Trophoblast cell (in vitro differentiated cells and primary cell): ENCODE results near the gene BLOC1S3.

ENCODE experiments used
- DNase-seq, 2 donors: peaks; one replicate each; pipeline ENCODE4 v3.0.0-alpha.2; 2016
- H2AFZ ChIP-seq: 2 replicates; pipeline ENCODE4 v1.6.1; 2013; ENCODE audit warnings: low read length, moderate library complexity, mild to moderate bottlenecking; ENCODE audit not compliant: insufficient read depth, poor library complexity
- H2AK5ac ChIP-seq: 2 replicates; pipeline ENCODE4 v1.6.1; 2013; ENCODE audit warnings: mild to moderate bottlenecking, low read length
- H2BK120ac ChIP-seq: 2 replicates; pipeline ENCODE4 v1.6.1; 2013; ENCODE audit warnings: low read length, mild to moderate bottlenecking, moderate library complexity; ENCODE audit not compliant: insufficient read depth, poor library complexity
- H2BK12ac ChIP-seq: 2 replicates; pipeline ENCODE4 v1.6.1; 2013; ENCODE audit warnings: mild to moderate bottlenecking, low read length, moderate library complexity
- H2BK5ac ChIP-seq: 2 replicates; pipeline ENCODE4 v1.6.1; 2013; ENCODE audit warnings: low read length, low read depth, moderate library complexity, mild to moderate bottlenecking; ENCODE audit not compliant: poor library complexity
- H3K14ac ChIP-seq: 2 replicates; pipeline ENCODE4 v1.6.1; 2013; ENCODE audit warnings: mild to moderate bottlenecking, low read length
- H3K18ac ChIP-seq: 2 replicates; pipeline ENCODE4 v1.6.1; 2013; ENCODE audit warnings: mild to moderate bottlenecking, low read length
- H3K23ac ChIP-seq: 2 replicates; pipeline ENCODE4 v1.6.1; 2013; ENCODE audit warnings: low read length
- H3K27ac ChIP-seq: 2 replicates; pipeline ENCODE4 v1.5.1; 2013; ENCODE audit warnings: low read depth, mild to moderate bottlenecking, inconsistent platforms, low read length, moderate library complexity
- H3K27me3 ChIP-seq: 2 replicates; pipeline ENCODE4 v1.6.1; 2013; ENCODE audit warnings: inconsistent platforms, mild to moderate bottlenecking, low read length, moderate library complexity; ENCODE audit not compliant: insufficient read depth
- H3K36me3 ChIP-seq, 2 experiments: 1 replicate in 1 of 2; 2 replicates in 1 of 2; pipeline ENCODE4 v1.6.1; 2013; ENCODE audit warnings: low read length in 2 of 2, mild to moderate bottlenecking in 2 of 2, moderate library complexity in 1 of 2; ENCODE audit not compliant: insufficient read depth in 2 of 2, control insufficient read depth in 1 of 2
- H3K4ac ChIP-seq: 2 replicates; pipeline ENCODE4 v1.6.1; 2013; ENCODE audit warnings: low read depth, mild to moderate bottlenecking, low read length, moderate library complexity
- H3K4me1 ChIP-seq, 2 experiments: 1 replicate in 1 of 2; 2 replicates in 1 of 2; pipeline ENCODE4 v1.6.1; 2013; ENCODE audit warnings: low read length in 2 of 2, mild to moderate bottlenecking in 2 of 2, moderate library complexity in 1 of 2; ENCODE audit not compliant: insufficient read depth in 2 of 2, control insufficient read depth in 1 of 2
- H3K4me2 ChIP-seq: 2 replicates; pipeline ENCODE4 v1.6.1; 2013; ENCODE audit warnings: inconsistent platforms, mild to moderate bottlenecking, low read length, moderate library complexity
- H3K4me3 ChIP-seq: 2 replicates; pipeline ENCODE4 v1.5.1; 2013; ENCODE audit warnings: mild to moderate bottlenecking, low read depth, low read length, inconsistent platforms
- H3K79me1 ChIP-seq: one replicate; pipeline ENCODE4 v1.6.1; 2013; ENCODE audit warnings: low read length
- H3K79me2 ChIP-seq: 2 replicates; pipeline ENCODE4 v1.6.1; 2013; ENCODE audit warnings: low read length, mild to moderate bottlenecking; ENCODE audit not compliant: control insufficient read depth, insufficient read depth, poor library complexity
- H3K9ac ChIP-seq: 2 replicates; pipeline ENCODE4 v1.6.1; 2013; ENCODE audit warnings: mild to moderate bottlenecking, low read length
- H3K9me3 ChIP-seq: 2 replicates; pipeline ENCODE4 v1.6.1; 2013; ENCODE audit warnings: low read depth, mild to moderate bottlenecking, control low read depth, inconsistent platforms, low read length; ENCODE audit not compliant: insufficient read depth
- H4K12ac ChIP-seq: 2 replicates; pipeline ENCODE4 v1.6.1; 2013; ENCODE audit warnings: low read depth, mild to moderate bottlenecking, low read length, moderate library complexity
- H4K8ac ChIP-seq: 2 replicates; pipeline ENCODE4 v1.6.1; 2013; ENCODE audit warnings: low read depth, mild to moderate bottlenecking, low read length, moderate library complexity
- H4K91ac ChIP-seq: one replicate; pipeline ENCODE4 v1.6.1; 2013; ENCODE audit warnings: low read depth, mild to moderate bottlenecking, low read length, moderate library complexity
- WGBS: extraction: QIAGEN DNeasy Blood & Tissue Kit; methylation state at CpG from one replicate; pipeline ENCODE4 v1.1.7; 2013; ENCODE audit warnings: missing lambda C conversion rate; ENCODE audit not compliant: insufficient read length, insufficient coverage; ENCODE audit errors: extremely low coverage; 5-methylcytosine and 5-hydroxymethylcytosine counted together

BLOC1S3 gene

GRCh38 chr19:45213031-45213430, 34.4 kb downstream of the BLOC1S3 start:
- no peak overlapping the region for H4K91ac ChIP-seq
- H2BK120ac ChIP-seq: no peak overlapping the region
- no peak overlapping the region for H4K8ac ChIP-seq
- no peak overlapping the region for H2AFZ ChIP-seq
- H3K4ac ChIP-seq: no peak overlapping the region
- no peak for DNase-seq
- H3K79me1 ChIP-seq: no peaks in the 10 kb centered on the region
- no peaks in the 10 kb centered on the region for H3K36me3 ChIP-seq
- H3K4me3 ChIP-seq: no peak overlapping the region
- H2BK12ac ChIP-seq: no peak overlapping the region
- no peak overlapping the region for H3K23ac ChIP-seq
- no peak overlapping the region for H2BK5ac ChIP-seq
- H3K27ac ChIP-seq: no peak overlapping the region
- peaks cover 2 to 5% of the 10 kb centered on the region in 2 experiments for H3K4me1 ChIP-seq
- H2AK5ac ChIP-seq: no peak overlapping the region
- no CpG with 5 or more reads among the region's 23 CpGs for WGBS
- H3K14ac ChIP-seq: no peak overlapping the region
- no peak overlapping the region for H3K18ac ChIP-seq
- no peaks in the 10 kb centered on the region for H3K79me2 ChIP-seq
- peaks cover 23% of the 10 kb centered on the region for H3K27me3 ChIP-seq
- H3K9ac ChIP-seq: no peak overlapping the region
- no peak overlapping the region for H3K4me2 ChIP-seq
- H3K9me3 ChIP-seq: peaks cover 6% of the 10 kb centered on the region
- no peak overlapping the region for H4K12ac ChIP-seq

DNA sequence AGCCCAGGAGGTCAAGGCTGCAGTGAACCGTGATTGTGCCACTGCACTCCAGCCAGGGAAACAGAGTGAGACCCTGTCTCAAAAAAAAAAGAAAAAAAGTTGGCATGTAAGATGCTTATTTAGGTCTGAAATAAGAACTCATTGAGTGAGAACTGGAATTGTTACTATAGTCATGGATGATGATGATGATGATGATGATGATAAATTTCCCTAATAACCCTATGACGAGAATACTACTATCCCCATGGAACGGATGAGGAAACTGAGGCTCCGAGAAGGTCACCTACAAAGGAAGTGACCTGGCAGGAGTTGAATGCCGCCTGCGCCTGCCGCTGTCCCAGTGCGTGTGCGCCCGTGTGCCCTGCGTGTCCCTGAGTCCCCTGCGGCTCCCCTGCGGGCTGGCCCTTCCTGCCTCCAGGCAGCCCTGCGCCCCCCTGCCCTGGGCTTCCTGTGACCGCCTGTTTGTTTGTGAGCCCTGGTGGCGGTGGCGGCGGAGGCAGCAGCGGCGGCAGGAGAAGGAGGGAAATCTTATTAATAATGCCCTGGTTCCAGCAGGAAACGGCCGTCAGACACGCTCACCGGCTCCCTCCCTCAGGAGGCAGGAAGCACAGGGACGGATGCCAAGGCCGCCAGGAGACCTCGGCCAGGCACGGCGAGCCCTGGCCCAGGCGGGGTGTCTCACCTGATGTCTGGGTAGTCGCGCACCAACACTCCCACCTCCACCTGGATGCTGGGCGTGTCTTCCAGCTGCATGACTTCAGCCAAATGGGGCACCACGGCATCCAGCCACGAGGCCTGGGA, 37.0 kb downstream of the BLOC1S3 start:
- no peak overlapping the region for H3K4me3 ChIP-seq
- peak overlapping the region; percentile 45 for H3K4me2 ChIP-seq
- no peak overlapping the region for H4K91ac ChIP-seq
- H3K18ac ChIP-seq: no peak overlapping the region
- H3K14ac ChIP-seq: no peak overlapping the region
- no peak overlapping the region for H2BK12ac ChIP-seq
- no peak for DNase-seq
- no peaks in the 10 kb centered on the region for H3K79me2 ChIP-seq
- no peak overlapping the region for H2BK120ac ChIP-seq
- H3K27ac ChIP-seq: no peak overlapping the region
- H2AK5ac ChIP-seq: no peak overlapping the region
- H3K36me3 ChIP-seq: no peaks in the 10 kb centered on the region
- no peak overlapping the region for H3K23ac ChIP-seq
- WGBS: no CpG with 5 or more reads among the region's 35 CpGs
- no peak overlapping the region for H2BK5ac ChIP-seq
- H3K79me1 ChIP-seq: no peaks in the 10 kb centered on the region
- peaks cover 6% of the 10 kb centered on the region for H3K9me3 ChIP-seq
- H3K4ac ChIP-seq: no peak overlapping the region
- H3K9ac ChIP-seq: no peak overlapping the region
- H3K4me1 ChIP-seq: peaks cover 2 to 5% of the 10 kb centered on the region in 2 experiments
- no peak overlapping the region for H4K12ac ChIP-seq
- H2AFZ ChIP-seq: no peak overlapping the region
- peaks cover 29% of the 10 kb centered on the region for H3K27me3 ChIP-seq
- H4K8ac ChIP-seq: no peak overlapping the region

DNA sequence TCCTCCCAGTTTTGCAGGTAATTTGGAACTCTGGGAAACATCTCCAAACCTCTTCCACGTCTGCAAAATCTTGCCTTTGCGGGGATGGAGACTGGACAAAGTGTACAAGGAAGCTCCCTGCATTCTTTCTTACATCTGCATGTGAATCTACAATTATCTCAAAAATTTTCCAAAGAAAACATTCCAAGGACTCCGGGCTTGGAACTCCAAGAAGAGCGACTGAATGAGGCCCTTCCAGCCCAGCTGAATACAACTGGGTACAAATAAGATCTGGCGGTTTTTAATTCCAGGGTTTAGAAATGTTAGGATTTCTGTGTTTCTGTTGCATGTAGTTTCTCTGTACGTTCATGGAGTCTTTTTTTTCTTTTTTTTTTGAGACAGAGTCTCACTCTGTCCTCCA, 38.1 kb downstream of the BLOC1S3 start:
- WGBS: no CpG with 5 or more reads among the region's 6 CpGs
- Histone ChIP-seq H2BK5ac (no peak overlapping the region), H3K9me3 (peaks cover 6% of the 10 kb centered on the region), H3K79me2 (no peaks in the 10 kb centered on the region), H3K4ac (no peak overlapping the region), H3K14ac (no peak overlapping the region), H4K8ac (no peak overlapping the region), H3K18ac (no peak overlapping the region), H3K27ac (no peak overlapping the region), H3K23ac (no peak overlapping the region), H3K9ac (no peak overlapping the region), H3K27me3 (peaks cover 29% of the 10 kb centered on the region), H3K4me2 (no peak overlapping the region), H4K91ac (no peak overlapping the region), H2BK12ac (no peak overlapping the region), H4K12ac (no peak overlapping the region), H2BK120ac (no peak overlapping the region), H3K79me1 (no peaks in the 10 kb centered on the region), H2AFZ (no peak overlapping the region), H2AK5ac (no peak overlapping the region), H3K4me3 (no peak overlapping the region), H3K36me3 (no peaks in the 10 kb centered on the region), H3K4me1 (peaks cover 2 to 5% of the 10 kb centered on the region in 2 experiments)
- peak in 1 of 2 donors; percentile 20 for DNase-seq

- no peak overlapping the region for H2AFZ ChIP-seq
These were observed 38.8 kb downstream of the BLOC1S3 start for GRCh38 chr19:45217193-45217956.

More at GRCh38 chr19:45217193-45217956, 38.8 kb downstream of the BLOC1S3 start:
- peak in 1 of 2 donors; percentile 8 for DNase-seq
- Histone ChIP-seq H3K9me3 (peaks cover 6% of the 10 kb centered on the region), H2BK5ac (no peak overlapping the region), H3K79me2 (no peaks in the 10 kb centered on the region), H2BK12ac (no peak overlapping the region), H3K36me3 (no peaks in the 10 kb centered on the region), H3K4ac (no peak overlapping the region), H4K12ac (no peak overlapping the region), H3K4me2 (peak overlapping the region; percentile 19), H3K14ac (no peak overlapping the region), H3K23ac (no peak overlapping the region), H2AK5ac (no peak overlapping the region), H4K91ac (no peak overlapping the region), H3K27ac (no peak overlapping the region), H4K8ac (no peak overlapping the region), H3K4me1 (peaks cover 2 to 5% of the 10 kb centered on the region in 2 experiments), H3K4me3 (no peak overlapping the region), H3K9ac (no peak overlapping the region), H2BK120ac (no peak overlapping the region), H3K27me3 (peaks cover 31% of the 10 kb centered on the region), H3K18ac (no peak overlapping the region), H3K79me1 (no peaks in the 10 kb centered on the region)
- WGBS: no CpG with 5 or more reads among the region's 46 CpGs
